Right ventricle myocardium inferior (tissue), 1 donor: ENCODE data around the gene SHLD2. TPM values are rescaled to one million over a fixed set of nuclear protein-coding genes. Genes with fewer than 3 reads are reported as not detected.
A peak's percentile ranks its signal among the peaks of the same experiment; 100 is the strongest.
"Not testable (repeated sequence)": the region's sequence is repeated elsewhere in the genome, so short reads cannot be mapped to it uniquely, and the experiment has no call there.

Experiments
- ATAC-seq: fragments of 200-7000 bp; cut with Tn5 transposase; one replicate; pipeline ENCODE4 v1.9.1; 2020; ENCODE audit warnings: mild to moderate bottlenecking, moderate library complexity
- DNase-seq: peaks from one replicate; pipeline ENCODE4 v3.0.0; 2021; ENCODE audit errors: missing footprints
- intact Hi-C: fragments of 100-400 bp; cut with DNase I; formaldehyde crosslinking; loops from one replicate; pipeline ENCODE4 v1.11.0; 2022
- total RNA-seq: library from RNA; stranded (reverse); fragmentation: NEBNext Ultra II Directional; extraction: Animal tissue kit (Norgen Biotek cat#: 25700); gene quantifications from one replicate; pipeline ENCODE4 v1.2.1, GENCODE V29; 2021
- donor health status: DM: no; HTN: yes; CAD: no; lungs with severe emphysema.

The SHLD2 gene
- total RNA-seq, 1 donor from 2014 or later, result 13.5 TPM

DNA sequence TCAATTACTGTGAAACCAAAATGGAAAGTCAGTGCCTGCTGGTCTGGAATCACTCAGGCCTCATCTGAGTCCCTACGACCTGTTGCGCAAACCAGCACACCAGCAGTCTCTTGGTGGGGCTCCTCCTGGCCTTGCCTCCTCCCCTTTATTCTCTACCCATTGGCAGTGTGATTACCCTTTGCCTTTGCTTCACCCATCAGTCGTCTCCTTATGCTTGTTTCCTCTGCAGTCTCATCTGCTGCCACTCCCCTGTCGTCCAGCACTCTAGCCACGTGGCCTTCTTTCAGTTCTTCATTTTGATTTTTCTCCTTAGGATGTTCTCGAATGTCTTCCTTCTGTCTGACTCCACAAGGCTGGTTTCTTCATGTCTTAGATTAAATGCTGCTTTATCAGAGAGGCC, 89.4 kb downstream of the SHLD2 start:
- peak; percentile 52 for ATAC-seq
- DNase-seq, intact Hi-C loops: not testable (repeated sequence)

DNA sequence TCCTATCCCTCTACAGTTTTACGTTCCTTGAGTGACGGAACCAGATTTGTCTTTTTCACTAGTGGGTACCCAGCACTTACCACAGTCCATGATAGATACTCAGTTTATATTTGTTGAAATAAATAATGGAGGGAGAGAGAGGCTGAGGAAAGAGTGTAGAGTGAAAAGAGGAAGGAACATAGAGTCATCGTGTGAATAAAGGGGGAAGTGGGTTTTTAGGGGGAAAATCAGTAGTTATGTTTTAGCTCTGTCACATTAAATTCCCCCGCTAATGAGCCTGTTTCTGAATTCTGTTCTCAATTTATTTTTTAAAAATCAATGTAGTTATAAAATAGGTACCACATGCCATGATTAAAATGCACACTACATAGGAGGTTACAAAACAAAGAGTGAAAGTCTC, 91.0 kb downstream of the SHLD2 start:
- ATAC-seq, DNase-seq, intact Hi-C loops: not testable (repeated sequence)

- intact Hi-C loops, ATAC-seq: not testable (repeated sequence)
Measured at GRCh38 chr10:87187573-87187972, 92.6 kb downstream of the SHLD2 start.

GRCh38 chr10:87191841-87192240, 96.8 kb downstream of the SHLD2 start:
- ATAC-seq, DNase-seq, intact Hi-C loops: not testable (repeated sequence)

More at GRCh38 chr10:87187573-87187972, 92.6 kb downstream of the SHLD2 start:
- DNase-seq, result not testable (repeated sequence)

- DNase-seq, intact Hi-C loops: not testable (repeated sequence)
- ATAC-seq, result peak; percentile 61
Measured at GRCh38 chr10:87200924-87201323, 105.9 kb downstream of the SHLD2 start.

- DNase-seq, intact Hi-C loops: not testable (repeated sequence)
- peak; percentile 11 for ATAC-seq
Measured at GRCh38 chr10:87204801-87205200, 109.8 kb downstream of the SHLD2 start.

GRCh38 chr10:87206922-87207321, 111.9 kb downstream of the SHLD2 start:
- ATAC-seq, intact Hi-C loops, DNase-seq: not testable (repeated sequence)

DNA sequence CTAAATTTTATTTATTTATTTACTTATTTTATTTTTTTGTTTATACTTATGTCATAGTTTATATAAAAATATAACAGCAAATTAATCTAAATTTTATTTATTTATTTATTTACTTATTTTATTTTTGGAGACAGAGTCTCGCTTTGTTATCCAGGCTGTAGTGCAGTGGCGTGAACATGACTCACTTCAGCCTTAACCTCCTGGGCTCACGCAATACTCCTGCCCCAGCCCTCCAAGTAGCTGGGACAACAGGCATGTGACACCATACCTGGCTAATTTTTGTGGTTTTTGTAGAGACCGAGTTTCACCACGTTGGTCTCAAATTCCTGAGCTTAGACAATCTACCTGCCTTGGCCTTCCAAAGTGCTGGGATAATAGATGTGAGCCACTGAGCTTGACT, 115.3 kb downstream of the SHLD2 start:
- DNase-seq, ATAC-seq, intact Hi-C loops: not testable (repeated sequence)

- DNase-seq, ATAC-seq, intact Hi-C loops: not testable (repeated sequence)
Measured at GRCh38 chr10:87211848-87212247, 116.8 kb downstream of the SHLD2 start.

- intact Hi-C loops, DNase-seq: not testable (repeated sequence)
- ATAC-seq, result peak; percentile 8
Measured at GRCh38 chr10:87213150-87213765, 118.3 kb downstream of the SHLD2 start.

GRCh38 chr10:87213806-87214205, 118.8 kb downstream of the SHLD2 start:
- ATAC-seq, result peak; percentile 86
- intact Hi-C loops, result not testable (repeated sequence)
- DNase-seq, result peak; percentile 80

GRCh38 chr10:87216120-87216519, 121.1 kb downstream of the SHLD2 start:
- intact Hi-C loops, DNase-seq: not testable (repeated sequence)
- peak; percentile 22 for ATAC-seq

DNA sequence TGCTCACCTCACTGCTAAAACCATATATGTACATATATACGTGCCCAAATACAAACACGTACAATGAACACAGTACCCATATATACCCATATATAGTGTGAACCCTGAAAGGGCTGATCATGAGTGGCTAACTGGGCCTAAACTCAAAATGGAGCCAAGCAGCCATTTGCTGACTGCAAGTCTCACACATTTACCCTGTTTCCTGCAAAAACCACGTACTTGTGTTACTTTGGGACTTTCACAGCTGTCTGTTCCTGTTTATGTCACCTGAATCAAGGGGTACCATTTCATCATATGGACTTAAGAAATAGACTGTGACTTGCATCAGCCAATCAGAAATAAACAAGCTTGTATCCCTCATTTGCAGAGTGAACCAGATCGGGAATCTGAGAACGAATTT, 124.4 kb downstream of the SHLD2 start:
- DNase-seq, intact Hi-C loops, ATAC-seq: not testable (repeated sequence)

DNA sequence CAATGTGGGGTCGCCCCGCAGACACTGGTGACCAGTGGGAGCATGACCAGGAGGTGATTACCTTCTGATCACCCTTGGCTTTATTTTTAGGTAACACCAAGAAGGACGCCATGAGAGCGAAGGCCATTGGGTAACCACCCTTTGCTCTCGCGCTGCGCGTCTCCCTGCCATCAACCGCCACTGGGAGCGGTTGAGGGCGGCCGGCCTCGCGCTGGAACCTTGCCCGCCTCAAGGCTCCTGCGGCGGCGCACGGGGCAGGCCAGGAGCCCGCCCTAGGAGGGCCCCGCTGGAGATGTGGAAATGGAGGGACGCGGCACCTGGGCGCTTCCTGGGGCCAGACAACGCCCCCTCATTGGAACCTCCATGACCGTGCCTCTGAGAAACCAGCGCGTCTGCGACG, 127.8 kb downstream of the SHLD2 start:
- ATAC-seq, DNase-seq, intact Hi-C loops: not testable (repeated sequence)

- ATAC-seq, DNase-seq, intact Hi-C loops: not testable (repeated sequence)
Measured at GRCh38 chr10:87225148-87225547, 130.1 kb downstream of the SHLD2 start, which contains the start of gene NUTM2A. TSS of gene NUTM2A (plus strand) at chr10:87225448. CDS start at chr10:87225831, 383 bp downstream.

DNA sequence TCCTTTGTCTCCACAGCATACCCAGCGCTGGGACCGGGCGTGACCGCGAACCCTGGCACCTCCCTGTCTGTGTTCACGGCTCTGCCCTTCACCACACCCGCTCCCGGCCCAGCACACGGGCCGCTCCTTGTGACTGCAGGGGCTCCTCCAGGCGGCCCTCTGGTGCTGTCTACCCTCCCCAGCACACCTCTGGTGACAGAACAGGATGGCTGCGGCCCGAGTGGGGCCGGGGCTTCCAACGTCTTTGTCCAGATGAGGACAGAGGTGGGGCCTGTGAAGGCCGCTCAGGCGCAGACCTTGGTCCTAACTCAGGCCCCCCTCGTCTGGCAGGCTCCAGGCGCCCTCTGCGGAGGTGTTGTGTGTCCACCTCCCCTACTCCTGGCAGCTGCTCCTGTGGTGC, 133.2 kb downstream of the SHLD2 start:
- DNase-seq, ATAC-seq, intact Hi-C loops: not testable (repeated sequence)

GRCh38 chr10:87229211-87229610, 134.2 kb downstream of the SHLD2 start:
- ATAC-seq, intact Hi-C loops, DNase-seq: not testable (repeated sequence)

DNA sequence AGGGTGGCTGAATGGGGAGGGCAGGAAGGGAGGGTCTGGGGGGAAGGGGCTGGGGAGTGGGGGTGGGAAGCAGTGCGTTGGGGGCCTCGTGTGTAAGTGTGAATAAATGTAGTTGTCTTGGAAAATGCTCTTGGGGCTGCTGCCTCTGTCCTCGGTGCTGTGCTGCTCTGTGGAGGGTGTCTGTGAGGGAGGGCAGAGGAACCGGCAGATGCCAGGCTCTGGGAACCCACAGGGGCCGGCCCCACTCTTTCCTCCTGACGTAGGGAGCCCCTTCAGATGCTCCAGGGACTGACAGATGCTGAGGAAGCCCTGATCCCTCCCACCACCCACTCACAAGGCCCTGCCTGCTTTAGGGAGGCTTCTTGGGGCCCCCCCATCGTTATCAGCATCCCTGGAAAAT, 139.8 kb downstream of the SHLD2 start:
- intact Hi-C loops, ATAC-seq, DNase-seq: not testable (repeated sequence)

- intact Hi-C loops, DNase-seq, ATAC-seq: not testable (repeated sequence)
Measured at GRCh38 chr10:87237244-87237643, 142.2 kb downstream of the SHLD2 start.

GRCh38 chr10:87239346-87239808, 144.4 kb downstream of the SHLD2 start:
- intact Hi-C loops, DNase-seq, ATAC-seq: not testable (repeated sequence)
